Skeletal muscle satellite cell (primary cell): ENCODE data around the gene OR6M1.

Source experiments
- small RNA-seq: library from RNA; depleted of rRNA; stranded (forward); fragments of <200 nt; gene quantifications from one replicate; pipeline ENCODE3, GENCODE V24; 2012

Gene OR6M1

Small RNAs within 50 kb of the gene (small RNA-seq; reads per million reads assigned to genes)
- 2.0 reads per million, percentile 65 among the genes with 10 or more reads in this experiment for gene RNU1-21P
